Ishikawa (cell line): ENCODE data around the gene CBX5.

Experiments used
- EP300 ChIP-seq: IDR thresholded peaks from 2 replicates; pipeline ENCODE4 v1.6.1; 2012; ENCODE audit warnings: borderline replicate concordance
- FOXM1 ChIP-seq: IDR thresholded peaks from 2 replicates; pipeline ENCODE4 v1.6.1; 2012; ENCODE audit warnings: low read depth, borderline replicate concordance
- REST ChIP-seq: IDR thresholded peaks from 2 replicates; pipeline ENCODE4 v1.6.1; 2012; ENCODE audit warnings: low read depth, mild to moderate bottlenecking
- ZBTB7A ChIP-seq: IDR thresholded peaks from 2 replicates; pipeline ENCODE4 v1.6.1; 2012; ENCODE audit warnings: low read depth

GRCh38 chr12:54296393-54297099, 16.6 kb upstream of the CBX5 start:
- TF ChIP-seq FOXM1 (no peak), ZBTB7A (no peak), EP300 (no peak), REST (no peak)
